DND-41 (cell line): ENCODE measurements around the gene TBC1D4.

Experiments used
- ATAC-seq: fragments of 200-7000 bp; cut with Tn5 transposase; 3 replicates; pipeline ENCODE4 v1.9.1; 2021; ENCODE audit warnings: low read depth; ENCODE audit not compliant: insufficient read depth
- DNase-seq: peaks from one replicate; pipeline ENCODE4 v3.0.0-alpha.2; 2020
- H2AFZ ChIP-seq: 2 replicates; pipeline ENCODE4 v1.6.0; 2012; ENCODE audit warnings: low read depth, low read length
- H3K27ac ChIP-seq: 2 replicates; pipeline ENCODE4 v1.5.1; 2012; ENCODE audit warnings: low read length, inconsistent platforms
- H3K27me3 ChIP-seq: fragments of 200-600 bp; sonication (generic); 2 replicates; pipeline ENCODE4 v1.6.0; 2012; ENCODE audit warnings: low read length, mild to moderate bottlenecking, inconsistent platforms; ENCODE audit not compliant: insufficient read depth, poor library complexity
- H3K36me3 ChIP-seq: 2 replicates; pipeline ENCODE4 v1.5.1; 2012; ENCODE audit warnings: low read length, inconsistent platforms; ENCODE audit not compliant: insufficient read depth
- H3K4me1 ChIP-seq: 2 replicates; pipeline ENCODE4 v1.5.1; 2012; ENCODE audit warnings: mild to moderate bottlenecking, low read length; ENCODE audit not compliant: insufficient read depth
- H3K4me2 ChIP-seq: 2 replicates; pipeline ENCODE4 v1.6.0; 2012; ENCODE audit warnings: mild to moderate bottlenecking, moderate library complexity, low read length, inconsistent platforms; ENCODE audit not compliant: insufficient read depth
- H3K4me3 ChIP-seq, 2 experiments: fragments of 200-600 bp in 1 of 2; shearing (Covaris generic) in 1 of 2; 2 replicates each; pipeline ENCODE4 v1.5.1; 2012 to 2016; ENCODE audit warnings: inconsistent platforms in 2 of 2, low read length in 2 of 2, mild to moderate bottlenecking in 2 of 2, low read depth in 1 of 2, moderate library complexity in 1 of 2
- H3K79me2 ChIP-seq: 2 replicates; pipeline ENCODE4 v1.6.0; 2012; ENCODE audit warnings: low read length, inconsistent platforms; ENCODE audit not compliant: insufficient read depth
- H3K9ac ChIP-seq: 2 replicates; pipeline ENCODE4 v1.6.0; 2012; ENCODE audit warnings: low read depth, mild to moderate bottlenecking, inconsistent platforms, low read length, moderate library complexity
- H3K9me3 ChIP-seq: 2 replicates; pipeline ENCODE4 v1.5.1; 2012; ENCODE audit warnings: low read length, moderate library complexity, mild to moderate bottlenecking, inconsistent platforms; ENCODE audit not compliant: insufficient read depth, severe bottlenecking
- H4K20me1 ChIP-seq: 2 replicates; pipeline ENCODE4 v1.6.0; 2012; ENCODE audit warnings: low read length; ENCODE audit not compliant: insufficient read depth
- EZH2 ChIP-seq: IDR thresholded peaks from 3 replicates; pipeline ENCODE4 v1.6.1; 2012; ENCODE audit warnings: borderline replicate concordance, low read depth, mild to moderate bottlenecking, moderate library complexity, low read length, inconsistent platforms; ENCODE audit not compliant: severe bottlenecking
- TF ChIP-seq, protein P1 (sequence below): IDR thresholded peaks from 2 replicates; pipeline ENCODE4 v1.5.1; 2012; ENCODE audit warnings: borderline replicate concordance, low read length, moderate library complexity, mild to moderate bottlenecking; ENCODE audit not compliant: poor library complexity, severe bottlenecking; ENCODE audit errors: extremely low read depth

TBC1D4 gene

DNA sequence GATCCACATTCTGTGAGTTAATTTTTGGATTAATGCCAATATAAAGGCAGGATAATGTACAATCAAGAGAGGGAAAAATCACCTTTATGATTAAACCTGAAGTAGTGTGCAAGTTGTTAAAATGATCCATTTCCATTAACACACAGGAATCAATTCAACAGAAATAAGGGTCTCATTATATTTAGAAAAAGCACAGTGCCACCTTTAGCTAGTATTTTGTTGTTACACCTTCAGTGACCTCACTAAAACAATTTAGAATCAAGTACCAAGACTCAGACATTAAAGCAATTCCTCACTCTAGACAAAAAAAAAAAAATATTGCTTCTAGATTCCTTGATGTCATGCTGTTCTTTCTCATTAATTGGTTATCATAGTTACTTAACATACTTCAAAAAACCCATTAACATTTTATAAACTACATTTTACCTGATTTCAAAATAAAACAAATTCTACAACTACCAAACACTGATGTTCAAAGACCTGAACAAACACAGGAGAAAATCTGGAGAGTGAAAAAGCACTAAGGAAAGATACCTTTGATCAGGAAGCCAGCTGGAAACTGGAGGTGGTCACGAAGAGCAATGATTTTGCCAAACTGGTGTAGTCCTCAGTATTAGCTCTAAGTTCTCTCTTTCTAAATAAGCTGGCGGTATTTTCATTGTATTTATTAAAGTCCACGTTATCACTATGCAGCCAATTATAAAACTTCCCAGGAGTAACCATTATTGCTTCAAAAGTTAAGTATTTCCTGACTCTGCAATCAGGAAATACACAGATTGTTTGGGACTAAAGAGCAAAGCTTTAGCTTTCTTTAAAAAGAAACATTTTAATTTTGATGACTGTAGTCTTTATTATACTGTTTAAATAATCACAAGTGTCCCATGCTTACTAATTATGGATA is 115.3 kb downstream of the TBC1D4 start:
- Histone ChIP-seq H3K4me1 (no peaks in the 10 kb centered on the region), H4K20me1 (no peaks in the 10 kb centered on the region; the same call in 1 of the 2 replicates), H3K27ac (no peak overlapping the region), H2AFZ (no peak overlapping the region), H3K4me3 (no peak overlapping the region), H3K79me2 (no peaks in the 10 kb centered on the region), H3K9ac (no peak overlapping the region), H3K27me3 (peaks cover 5% of the 10 kb centered on the region), H3K4me2 (no peak overlapping the region), H3K36me3 (no peaks in the 10 kb centered on the region), H3K9me3 (no peaks in the 10 kb centered on the region)
- no peak for DNase-seq
- no peak for ATAC-seq
- TF ChIP-seq, protein P1, sequence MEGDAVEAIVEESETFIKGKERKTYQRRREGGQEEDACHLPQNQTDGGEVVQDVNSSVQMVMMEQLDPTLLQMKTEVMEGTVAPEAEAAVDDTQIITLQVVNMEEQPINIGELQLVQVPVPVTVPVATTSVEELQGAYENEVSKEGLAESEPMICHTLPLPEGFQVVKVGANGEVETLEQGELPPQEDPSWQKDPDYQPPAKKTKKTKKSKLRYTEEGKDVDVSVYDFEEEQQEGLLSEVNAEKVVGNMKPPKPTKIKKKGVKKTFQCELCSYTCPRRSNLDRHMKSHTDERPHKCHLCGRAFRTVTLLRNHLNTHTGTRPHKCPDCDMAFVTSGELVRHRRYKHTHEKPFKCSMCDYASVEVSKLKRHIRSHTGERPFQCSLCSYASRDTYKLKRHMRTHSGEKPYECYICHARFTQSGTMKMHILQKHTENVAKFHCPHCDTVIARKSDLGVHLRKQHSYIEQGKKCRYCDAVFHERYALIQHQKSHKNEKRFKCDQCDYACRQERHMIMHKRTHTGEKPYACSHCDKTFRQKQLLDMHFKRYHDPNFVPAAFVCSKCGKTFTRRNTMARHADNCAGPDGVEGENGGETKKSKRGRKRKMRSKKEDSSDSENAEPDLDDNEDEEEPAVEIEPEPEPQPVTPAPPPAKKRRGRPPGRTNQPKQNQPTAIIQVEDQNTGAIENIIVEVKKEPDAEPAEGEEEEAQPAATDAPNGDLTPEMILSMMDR = no peak
- TF ChIP-seq EZH2 = no peak

DNA sequence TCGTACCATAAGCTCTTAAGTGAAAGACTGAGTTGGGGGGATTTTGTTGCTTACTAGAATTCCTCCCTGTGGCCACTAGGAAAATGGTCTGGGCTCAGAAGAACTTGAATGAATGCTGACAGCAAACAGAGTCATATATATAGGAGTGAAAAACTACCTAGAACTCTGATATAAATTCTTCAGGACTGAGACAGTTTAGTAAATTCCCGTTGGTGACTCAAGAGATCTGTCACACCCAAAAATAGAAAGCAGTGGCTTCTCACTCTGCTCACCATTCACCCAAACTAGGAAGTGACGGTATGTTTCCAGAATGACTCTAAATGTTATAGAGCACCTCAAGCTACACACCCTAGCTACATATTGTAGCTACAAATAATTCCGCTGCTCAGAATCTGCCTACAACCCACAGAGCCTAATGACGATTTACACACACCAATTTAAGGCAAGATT is 116.2 kb downstream of the TBC1D4 start:
- no peaks in the 10 kb centered on the region; the same call in 1 of the 2 replicates for H4K20me1 ChIP-seq
- no peaks in the 10 kb centered on the region for H3K79me2 ChIP-seq
- no peak overlapping the region for H3K9ac ChIP-seq
- TF ChIP-seq, protein P1 = no peak
- no peak for TF ChIP-seq EZH2
- peaks cover 5% of the 10 kb centered on the region for H3K27me3 ChIP-seq
- no peaks in the 10 kb centered on the region for H3K4me1 ChIP-seq
- ATAC-seq (no peak), DNase-seq (no peak)
- no peaks in the 10 kb centered on the region for H3K9me3 ChIP-seq
- H3K4me2 ChIP-seq = no peak overlapping the region
- no peaks in the 10 kb centered on the region for H3K36me3 ChIP-seq
- H3K27ac ChIP-seq = no peak overlapping the region
- no peak overlapping the region for H3K4me3 ChIP-seq
- no peak overlapping the region for H2AFZ ChIP-seq

DNA sequence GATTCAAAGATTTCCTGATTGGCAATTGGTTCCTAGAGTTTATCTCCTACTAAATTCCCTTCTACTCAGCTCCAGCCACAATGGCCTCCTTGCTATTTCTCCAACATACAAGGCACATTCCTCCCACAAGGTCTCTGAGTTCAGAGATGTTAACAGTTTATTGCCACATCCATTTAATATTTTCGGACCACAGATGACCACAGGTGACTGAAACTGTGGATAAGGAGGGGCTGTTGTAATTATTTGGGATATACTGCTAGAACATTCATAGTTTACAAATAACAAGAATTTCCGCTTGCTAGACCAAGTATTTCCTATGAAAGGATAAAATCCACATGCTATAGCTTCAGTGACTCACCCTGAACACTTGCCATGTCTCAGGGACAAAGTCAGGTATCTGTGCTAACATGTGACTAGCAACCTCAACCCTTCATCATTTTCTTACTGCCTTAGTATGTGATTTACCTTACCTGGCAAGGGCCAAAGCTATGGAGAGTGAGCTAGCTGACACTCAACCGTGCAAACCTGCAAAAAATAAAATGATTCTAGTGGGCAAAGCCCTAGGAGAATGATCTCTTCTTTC is 117.7 kb downstream of the TBC1D4 start:
- H3K27ac ChIP-seq = no peak overlapping the region
- H3K9ac ChIP-seq = no peak overlapping the region
- TF ChIP-seq, protein P1 = no peak
- TF ChIP-seq EZH2 = no peak
- no peak for DNase-seq
- no peaks in the 10 kb centered on the region for H4K20me1 ChIP-seq
- H3K36me3 ChIP-seq = no peaks in the 10 kb centered on the region
- no peak overlapping the region for H3K4me2 ChIP-seq
- no peaks in the 10 kb centered on the region for H3K9me3 ChIP-seq
- no peaks in the 10 kb centered on the region for H3K79me2 ChIP-seq
- peaks cover 5% of the 10 kb centered on the region for H3K27me3 ChIP-seq
- no peaks in the 10 kb centered on the region for H3K4me1 ChIP-seq
- H3K4me3 ChIP-seq = no peak overlapping the region
- H2AFZ ChIP-seq = no peak overlapping the region
- ATAC-seq = no peak
